KMS-11 (cell line): ENCODE results near the gene MEGF8.

ENCODE experiments used
- H2AFZ ChIP-seq: fragments of 200-600 bp; sonication (generic); 2 replicates; pipeline ENCODE4 v1.6.1; 2016; ENCODE audit warnings: antibody characterized with exemption, mixed run types, low read depth
- H3K27ac ChIP-seq: fragments of 200-600 bp; sonication (generic); 2 replicates; pipeline ENCODE4 v1.6.1; 2016; ENCODE audit warnings: mild to moderate bottlenecking, mixed run types
- H3K27me3 ChIP-seq: fragments of 200-600 bp; sonication (generic); 2 replicates; pipeline ENCODE4 v1.6.1; 2017; ENCODE audit warnings: mild to moderate bottlenecking, low read depth, mixed run types, moderate library complexity; ENCODE audit not compliant: insufficient read depth
- H3K36me3 ChIP-seq: fragments of 200-600 bp; sonication (generic); 2 replicates; pipeline ENCODE4 v1.6.1; 2017; ENCODE audit warnings: mild to moderate bottlenecking, mixed run types; ENCODE audit not compliant: insufficient read depth
- H3K4me1 ChIP-seq: fragments of 200-600 bp; sonication (generic); 2 replicates; pipeline ENCODE4 v1.6.1; 2016; ENCODE audit warnings: mild to moderate bottlenecking, low read depth, mixed run types; ENCODE audit not compliant: poor library complexity, severe bottlenecking
- H3K4me2 ChIP-seq: fragments of 200-600 bp; sonication (generic); 2 replicates; pipeline ENCODE4 v1.7.0; 2016; ENCODE audit warnings: mild to moderate bottlenecking, mixed run types
- H3K4me3 ChIP-seq: fragments of 200-600 bp; sonication (generic); IDR thresholded peaks from 2 replicates; pipeline ENCODE4 v1.6.1; 2017; ENCODE audit warnings: low read depth, low read length, mixed read lengths; ENCODE audit not compliant: insufficient read depth
- H3K79me2 ChIP-seq: fragments of 200-600 bp; sonication (generic); 2 replicates; pipeline ENCODE4 v1.6.1; 2016; ENCODE audit warnings: low read depth, mixed run types; ENCODE audit not compliant: insufficient read depth
- H3K9ac ChIP-seq: fragments of 200-600 bp; sonication (generic); 2 replicates; pipeline ENCODE4 v1.6.1; 2016; ENCODE audit warnings: mild to moderate bottlenecking, mixed run types
- H4K20me1 ChIP-seq: fragments of 200-600 bp; sonication (generic); 2 replicates; pipeline ENCODE4 v1.6.1; 2016; ENCODE audit warnings: mild to moderate bottlenecking, mixed run types; ENCODE audit not compliant: insufficient read depth
- TF ChIP-seq, protein P1 (sequence below): fragments of 200-600 bp; sonication (generic); conservative IDR thresholded peaks from 2 replicates; pipeline ENCODE4 v1.6.1; 2017; ENCODE audit warnings: low read depth, mild to moderate bottlenecking, antibody characterized with exemption, low read length, moderate library complexity, mixed read lengths

The MEGF8 gene

DNA sequence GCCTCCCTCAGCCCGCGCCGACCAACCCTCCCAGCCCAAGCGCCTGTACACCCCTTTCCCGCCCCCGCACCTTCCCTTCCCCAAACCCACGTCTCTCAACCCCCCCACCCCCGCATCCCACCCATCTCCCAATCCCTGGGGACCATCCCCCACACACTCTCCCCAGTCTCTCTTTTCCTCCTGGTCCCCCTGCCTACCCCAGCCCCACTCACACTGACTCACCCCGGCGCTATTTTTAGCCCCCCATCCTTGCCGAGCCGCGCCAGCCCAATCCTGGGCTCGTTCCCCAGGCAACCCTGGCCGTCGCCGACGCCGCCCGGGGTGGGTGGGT, 44.7 kb upstream of the MEGF8 start:
- no peaks in the 10 kb centered on the region for H3K36me3 ChIP-seq
- H3K9ac ChIP-seq: no peak overlapping the region
- H3K27me3 ChIP-seq: no peaks in the 10 kb centered on the region
- no peak overlapping the region for H3K4me3 ChIP-seq
- H2AFZ ChIP-seq: no peak overlapping the region
- H3K79me2 ChIP-seq: no peaks in the 10 kb centered on the region
- peaks cover 64% of the 10 kb centered on the region for H3K4me1 ChIP-seq
- H3K27ac ChIP-seq: no peak overlapping the region
- H3K4me2 ChIP-seq: peak overlapping the region; percentile 76; the same call in 1 of the 2 replicates
- TF ChIP-seq, protein P1, sequence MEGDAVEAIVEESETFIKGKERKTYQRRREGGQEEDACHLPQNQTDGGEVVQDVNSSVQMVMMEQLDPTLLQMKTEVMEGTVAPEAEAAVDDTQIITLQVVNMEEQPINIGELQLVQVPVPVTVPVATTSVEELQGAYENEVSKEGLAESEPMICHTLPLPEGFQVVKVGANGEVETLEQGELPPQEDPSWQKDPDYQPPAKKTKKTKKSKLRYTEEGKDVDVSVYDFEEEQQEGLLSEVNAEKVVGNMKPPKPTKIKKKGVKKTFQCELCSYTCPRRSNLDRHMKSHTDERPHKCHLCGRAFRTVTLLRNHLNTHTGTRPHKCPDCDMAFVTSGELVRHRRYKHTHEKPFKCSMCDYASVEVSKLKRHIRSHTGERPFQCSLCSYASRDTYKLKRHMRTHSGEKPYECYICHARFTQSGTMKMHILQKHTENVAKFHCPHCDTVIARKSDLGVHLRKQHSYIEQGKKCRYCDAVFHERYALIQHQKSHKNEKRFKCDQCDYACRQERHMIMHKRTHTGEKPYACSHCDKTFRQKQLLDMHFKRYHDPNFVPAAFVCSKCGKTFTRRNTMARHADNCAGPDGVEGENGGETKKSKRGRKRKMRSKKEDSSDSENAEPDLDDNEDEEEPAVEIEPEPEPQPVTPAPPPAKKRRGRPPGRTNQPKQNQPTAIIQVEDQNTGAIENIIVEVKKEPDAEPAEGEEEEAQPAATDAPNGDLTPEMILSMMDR: no peak
- H4K20me1 ChIP-seq: no peaks in the 10 kb centered on the region

DNA sequence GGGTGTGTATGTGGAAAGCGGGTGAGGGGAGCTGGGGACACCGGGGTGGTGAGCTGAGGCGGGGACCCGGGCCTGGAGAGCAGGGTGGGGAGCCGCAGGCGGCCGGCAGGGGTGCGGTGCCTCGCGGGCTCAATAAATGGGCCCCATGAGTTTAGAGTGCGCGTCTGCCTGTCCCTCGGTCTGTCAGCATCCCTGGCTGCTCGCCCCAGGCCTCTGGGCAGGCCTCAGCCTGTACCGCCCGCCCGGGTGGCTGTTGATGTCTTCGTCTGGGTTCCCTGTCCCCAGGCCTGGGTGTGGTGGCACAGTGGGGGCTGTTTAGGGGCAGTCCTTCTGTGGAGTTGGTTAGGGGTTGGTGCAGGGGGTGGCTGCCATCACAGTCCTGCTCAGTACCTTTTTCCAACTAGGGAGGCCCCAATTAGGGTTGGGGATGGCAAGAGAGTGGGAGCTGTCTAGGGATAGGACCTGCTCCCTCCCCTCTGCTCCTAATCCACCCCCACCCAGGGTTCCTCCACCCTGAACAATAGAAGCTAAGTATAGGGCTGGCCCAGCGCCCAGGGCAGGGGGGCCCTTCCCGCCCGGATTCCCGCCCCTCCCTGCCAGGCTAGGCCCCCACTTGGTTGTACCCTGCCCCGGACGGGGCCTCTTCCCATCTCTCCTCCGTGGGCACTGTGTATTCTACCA, 44.1 kb upstream of the MEGF8 start:
- no peak overlapping the region for H3K9ac ChIP-seq
- peaks cover 67% of the 10 kb centered on the region for H3K4me1 ChIP-seq
- no peak overlapping the region for H3K27ac ChIP-seq
- no peak overlapping the region for H2AFZ ChIP-seq
- no peaks in the 10 kb centered on the region for H3K79me2 ChIP-seq
- H3K27me3 ChIP-seq: no peaks in the 10 kb centered on the region
- no peak overlapping the region; the same call in 1 of the 2 replicates for H3K4me2 ChIP-seq
- H4K20me1 ChIP-seq: no peaks in the 10 kb centered on the region
- H3K4me3 ChIP-seq: no peak overlapping the region
- TF ChIP-seq, protein P1: no peak
- no peaks in the 10 kb centered on the region for H3K36me3 ChIP-seq

DNA sequence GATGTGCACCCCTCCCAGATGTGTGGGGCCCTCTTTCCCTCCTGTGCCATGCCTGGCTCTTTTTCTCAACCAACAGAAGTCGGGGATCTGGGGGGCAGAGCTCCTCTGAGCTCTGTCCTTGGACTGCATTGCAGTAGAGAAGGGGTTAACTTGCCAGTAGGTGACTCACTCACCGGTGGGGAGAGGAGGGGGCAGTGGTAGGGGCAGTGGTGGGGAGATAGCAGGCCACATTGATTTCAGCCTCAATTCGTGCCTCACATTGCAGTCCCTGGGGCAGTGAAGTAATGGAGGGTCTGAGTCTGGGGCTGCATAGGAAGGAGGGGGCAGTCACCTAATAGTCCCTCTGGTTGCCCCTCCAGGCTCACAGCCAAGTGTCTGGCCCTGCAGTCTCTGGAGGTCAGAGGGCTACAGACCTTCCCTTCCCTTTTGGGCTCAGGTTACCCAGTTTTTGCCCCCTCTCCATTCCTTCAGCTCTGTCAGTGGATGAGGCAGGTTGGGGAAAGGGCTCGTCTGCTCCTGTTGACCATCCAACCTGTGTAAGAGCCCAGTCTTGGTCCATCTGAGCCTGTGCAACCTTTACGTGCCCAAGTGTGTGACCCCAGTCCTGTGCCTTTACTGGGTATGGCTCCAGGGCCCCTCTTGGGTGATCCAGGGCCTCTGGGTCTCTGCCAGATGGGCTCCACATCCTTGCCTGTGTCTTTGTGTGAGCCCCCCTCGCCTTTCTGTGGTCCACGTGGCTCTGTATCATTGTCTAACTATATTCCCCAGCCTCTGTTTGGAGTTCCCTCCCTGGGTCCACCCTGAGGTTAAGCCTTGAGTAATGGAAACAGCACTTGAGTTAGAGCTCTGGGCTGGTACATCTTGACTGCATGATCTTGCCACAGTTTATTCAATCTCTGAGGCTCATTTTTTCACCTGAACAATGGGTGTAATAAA, 43.3 kb upstream of the MEGF8 start:
- TF ChIP-seq, protein P1: no peak
- H3K27ac ChIP-seq: no peak overlapping the region
- no peaks in the 10 kb centered on the region for H3K79me2 ChIP-seq
- no peak overlapping the region for H2AFZ ChIP-seq
- peak overlapping the region; percentile 21; the same call in 1 of the 2 replicates for H3K4me2 ChIP-seq
- H3K4me3 ChIP-seq: no peak overlapping the region
- no peak overlapping the region for H3K9ac ChIP-seq
- no peaks in the 10 kb centered on the region for H4K20me1 ChIP-seq
- H3K4me1 ChIP-seq: peaks cover 67% of the 10 kb centered on the region
- H3K27me3 ChIP-seq: no peaks in the 10 kb centered on the region
- no peaks in the 10 kb centered on the region for H3K36me3 ChIP-seq

DNA sequence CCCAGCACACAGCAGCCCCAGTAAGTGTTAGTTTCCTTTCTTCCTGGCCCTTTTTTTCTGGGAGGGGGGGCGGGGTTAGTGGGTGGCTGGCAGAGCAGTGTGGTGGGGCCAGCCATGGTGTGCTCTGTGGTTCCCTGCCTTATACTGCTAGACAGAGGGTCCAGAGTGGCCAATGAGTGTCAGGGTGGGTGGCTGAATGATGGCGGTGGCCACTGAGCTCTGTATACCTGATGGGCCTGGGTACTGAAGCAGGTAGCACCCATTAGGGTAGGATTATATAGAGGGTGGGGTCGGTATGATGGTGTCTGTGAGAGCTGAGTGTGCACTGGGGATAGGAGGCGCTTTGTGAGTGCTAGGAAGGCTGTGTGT, 42.6 kb upstream of the MEGF8 start:
- Histone ChIP-seq H3K4me1 (peaks cover 62% of the 10 kb centered on the region), H3K27ac (no peak overlapping the region), H3K4me2 (peak overlapping the region; percentile 68; the same call in 1 of the 2 replicates), H3K27me3 (no peaks in the 10 kb centered on the region), H4K20me1 (no peaks in the 10 kb centered on the region), H3K9ac (no peak overlapping the region), H3K79me2 (no peaks in the 10 kb centered on the region), H3K36me3 (no peaks in the 10 kb centered on the region), H2AFZ (no peak overlapping the region), H3K4me3 (no peak overlapping the region)
- TF ChIP-seq, protein P1: no peak
